GM12878 (cell line): ENCODE data around the gene MOGAT3. TPM values are rescaled to one million over a fixed set of nuclear protein-coding genes. Genes with fewer than 3 reads are reported as not detected.

Source experiments
- ATAC-seq: fragments of 200-7000 bp; cut with Tn5 transposase; 3 replicates; pipeline ENCODE4 v1.9.1; 2020; ENCODE audit warnings: mild to moderate bottlenecking, moderate library complexity
- BruUV-seq: library from RNA; stranded (reverse); fragments of 400-500 nt; replicated peaks from 2 replicates; lab custom pipeline; 2021; lab: Mats Ljungman, UMichigan
- CTCF ChIA-PET: fragments of 300-600 bp; sonication (Branson Sonifier 250); formaldehyde crosslinking; extraction: SDS; loops from one replicate; lab custom pipeline; 2021; ENCODE audit warnings: inconsistent platforms; lab: Yijun Ruan, JAX
- POLR2A ChIA-PET: fragments of 350-600 bp; formaldehyde crosslinking; extraction: SDS; loops from one replicate; lab custom pipeline; 2021; ENCODE audit warnings: inconsistent platforms; lab: Charles Lee
- RAD21 ChIA-PET: fragments of 300-600 bp; sonication (Branson Sonifier 250); formaldehyde crosslinking; loops from one replicate; lab custom pipeline; 2023; ENCODE audit warnings: antibody characterized with exemption; ENCODE audit not compliant: unreplicated experiment; lab: Charles Lee
- SMC1A ChIA-PET: fragments of 300-600 bp; sonication (Branson Sonifier 250); formaldehyde crosslinking; loops from one replicate; lab custom pipeline; 2023; ENCODE audit not compliant: unreplicated experiment, uncharacterized antibody; lab: Charles Lee
- DNase-seq: peaks from one replicate; pipeline ENCODE4 v3.0.0-alpha.2; 2011; ENCODE audit warnings: low read depth, low spot score
- FAIRE-seq: peaks from 3 replicates; lab custom pipeline; 2011; peaks lifted over from hg19 to GRCh38; lab: Jason Lieb, UNC
- H2AFZ ChIP-seq: 2 replicates; pipeline ENCODE4 v1.6.0; 2011; ENCODE audit warnings: low read depth, low read length, control low read depth; ENCODE audit not compliant: control insufficient read depth
- H3K27ac ChIP-seq: 2 replicates; pipeline ENCODE4 v1.5.1; 2011; ENCODE audit warnings: control low read depth; ENCODE audit not compliant: control insufficient read depth, insufficient read depth
- H3K27me3 ChIP-seq, 2 experiments: replicated peaks in 1 of 2; 2 replicates each; pipeline versions ENCODE4 v1.6.0 to v1.6.1; 2011; ENCODE audit warnings: low read length in 1 of 2; ENCODE audit not compliant: control insufficient read depth in 2 of 2, insufficient read depth in 2 of 2
- H3K36me3 ChIP-seq, 2 experiments: 2 replicates each; pipeline ENCODE4 v1.5.1; 2011; ENCODE audit warnings: low read length in 1 of 2; ENCODE audit not compliant: control insufficient read depth in 2 of 2, insufficient read depth in 2 of 2
- H3K4me1 ChIP-seq: 2 replicates; pipeline ENCODE4 v1.6.1; 2011; ENCODE audit warnings: mild to moderate bottlenecking, low read length, moderate library complexity, mixed read lengths; ENCODE audit not compliant: control insufficient read depth, insufficient read depth
- H3K4me2 ChIP-seq: 2 replicates; pipeline ENCODE4 v1.6.0; 2011; ENCODE audit warnings: control low read depth; ENCODE audit not compliant: control insufficient read depth, insufficient read depth
- H3K4me3 ChIP-seq: fragments of 200-600 bp; sonication (generic); 2 replicates; pipeline ENCODE4 v1.5.1; 2016
- H3K79me2 ChIP-seq: 2 replicates; pipeline ENCODE4 v1.6.0; 2011; ENCODE audit warnings: low read length; ENCODE audit not compliant: control insufficient read depth, insufficient read depth
- H3K9ac ChIP-seq: 2 replicates; pipeline ENCODE4 v1.8.0; 2011; ENCODE audit warnings: low read length, control low read depth, mixed read lengths; ENCODE audit not compliant: control insufficient read depth, insufficient read depth
- H3K9me3 ChIP-seq: replicated peaks from 3 replicates; pipeline ENCODE4 v1.5.1; 2011; ENCODE audit warnings: mild to moderate bottlenecking, low read length; ENCODE audit not compliant: control insufficient read depth, insufficient read depth
- H4K20me1 ChIP-seq: 2 replicates; pipeline ENCODE4 v1.6.0; 2011; ENCODE audit not compliant: control insufficient read depth, insufficient read depth
- EGR1 ChIP-seq, 2 experiments: IDR thresholded peaks; 1 replicate in 1 of 2; 2 replicates in 1 of 2; pipeline ENCODE4 v1.6.1; 2011 to 2012; ENCODE audit warnings: low read depth in 2 of 2, low read length in 2 of 2, borderline replicate concordance in 1 of 2, mild to moderate bottlenecking in 1 of 2, moderate library complexity in 1 of 2
- IKZF2 ChIP-seq, 2 experiments: fragments of 450-650 bp; IDR thresholded peaks; 2 replicates each; pipeline ENCODE4 v1.6.1; 2017; ENCODE audit warnings: mild to moderate bottlenecking in 2 of 2, moderate library complexity in 2 of 2
- IRF4 ChIP-seq: IDR thresholded peaks from 2 replicates; pipeline ENCODE4 v1.6.1; 2011; ENCODE audit warnings: low read depth, low read length
- NFYA ChIP-seq: IDR thresholded peaks from 2 replicates; pipeline ENCODE4 v1.6.1; 2011; ENCODE audit warnings: low read depth, mild to moderate bottlenecking, low read length, improper control_type of control experiment, borderline replicate concordance
- RAD21 ChIP-seq: IDR thresholded peaks from 2 replicates; pipeline ENCODE4 v1.6.1; 2011; ENCODE audit warnings: mild to moderate bottlenecking, low read depth, low read length, moderate library complexity; ENCODE audit not compliant: insufficient read depth
- RUNX3 ChIP-seq: IDR thresholded peaks from 2 replicates; pipeline ENCODE4 v1.6.1; 2012; ENCODE audit warnings: low read length, inconsistent platforms
- SMAD1 ChIP-seq: fragments of 450-650 bp; IDR thresholded peaks from 2 replicates; pipeline ENCODE4 v1.6.1; 2018; ENCODE audit warnings: mild to moderate bottlenecking, low read depth; ENCODE audit not compliant: partially characterized antibody
- SP1 ChIP-seq: IDR thresholded peaks from one replicate; pipeline ENCODE4 v1.6.1; 2011; ENCODE audit warnings: low read depth, low read length
- STAT3 ChIP-seq: IDR thresholded peaks from 2 replicates; pipeline ENCODE4 v1.6.1; 2011; ENCODE audit warnings: low read depth, low read length, improper control_type of control experiment
- YY1 ChIP-seq: IDR thresholded peaks from 2 replicates; pipeline ENCODE4 v1.6.1; 2011; ENCODE audit warnings: low read depth, mild to moderate bottlenecking, low read length
- WGBS: methylation state at CpG from one replicate; pipeline ENCODE4 v1.1.6; 2016; ENCODE audit warnings: low lambda C conversion rate; ENCODE audit not compliant: insufficient replicate concordance, insufficient coverage; ENCODE audit errors: missing lambda C conversion rate; 5-methylcytosine and 5-hydroxymethylcytosine counted together
- in situ Hi-C: fragments of 300-500 bp; cut with MboI; formaldehyde crosslinking; loops from 9 replicates; pipeline ENCODE4 v1.14.3; 2018; ENCODE audit warnings: mixed read lengths
- intact Hi-C: fragments of 100-400 bp; cut with micrococcal nuclease; formaldehyde crosslinking; loops from one replicate; pipeline ENCODE4 v1.14.2; 2022; ENCODE audit not compliant: unreplicated experiment
- polyA plus RNA-seq, 11 experiments: library from polyadenylated mRNA; depleted of rRNA in 4 of 11; unstranded in 6 of 11; stranded (reverse) in 5 of 11; fragments of >200 nt; fragmentation: Nextera tagmentation in 4 of 11; fragmentation: Illumina TruSeq in 1 of 11; extraction: Ambion mirVana in 4 of 11; extraction: Trizol in 1 of 11; gene quantifications; 1 replicate in 1 of 11; 2 replicates in 10 of 11; pipeline versions ENCODE4 v1.2.1 to v1.2.3, GENCODE V29; 2011 to 2016; ENCODE audit warnings: inconsistent platforms in 2 of 11, missing spikeins in 2 of 11, low read depth in 1 of 11
- total RNA-seq, 4 experiments: library from RNA; depleted of rRNA in 3 of 4; stranded (reverse); fragments of >200 nt in 3 of 4; fragmentation: Illumina TruSeq in 1 of 4; extraction: Trizol in 1 of 4; gene quantifications; 2 replicates each; pipeline versions ENCODE4 v1.2.1 to v1.2.3, GENCODE V29; 2013 to 2021
- TF ChIP-seq, protein P1 (sequence below): IDR thresholded peaks from 2 replicates; pipeline ENCODE4 v1.6.1; 2012; ENCODE audit warnings: improper control_type of control experiment, low read depth, low read length; ENCODE audit not compliant: insufficient replicate concordance
- TF ChIP-seq, protein P2 (sequence below): fragments of 150-350 bp; IDR thresholded peaks from 2 replicates; pipeline ENCODE4 v1.6.1; 2014; ENCODE audit warnings: mild to moderate bottlenecking, low read depth, low read length
- TF ChIP-seq, protein P3 (sequence below): fragments of 450-650 bp; IDR thresholded peaks from 2 replicates; pipeline ENCODE4 v1.6.1; 2016; ENCODE audit warnings: mild to moderate bottlenecking, moderate library complexity, borderline replicate concordance

Gene MOGAT3
- total and polyA plus RNA-seq, 10 of the 15 experiments (the other 5 are each of a cell fraction or from before 2014, with no cell fraction given), result 0.11 TPM; not detected in 9

DNA sequence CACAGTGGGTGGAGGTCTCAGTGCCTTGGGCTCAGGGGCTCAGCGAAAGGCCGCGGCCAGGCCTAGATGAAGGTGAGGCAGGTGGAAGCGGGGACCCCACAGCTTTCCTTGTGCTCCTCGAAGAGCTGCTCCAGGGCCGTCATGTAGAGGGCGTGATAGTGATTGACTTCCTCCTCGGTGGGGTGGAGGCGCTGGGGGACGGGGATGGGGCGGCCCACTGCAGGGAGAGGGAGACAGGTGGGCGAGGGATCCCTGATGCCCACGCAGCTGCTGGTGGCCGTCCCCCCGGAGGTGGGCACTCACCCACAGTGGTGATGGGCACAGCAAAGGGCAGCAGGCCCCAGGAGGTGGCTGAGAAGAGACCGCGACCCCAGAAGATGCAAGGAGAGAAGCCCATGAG lies 5.0 kb downstream of the MOGAT3 start:
- in situ Hi-C loops, result no loop called here
- H3K4me2 ChIP-seq, result no peak overlapping the region
- no peak overlapping the region for H3K9ac ChIP-seq
- H3K27ac ChIP-seq, result no peak overlapping the region
- no peak for FAIRE-seq
- H3K27me3 ChIP-seq, result peaks cover 0 to 5% of the 10 kb centered on the region in 2 experiments; a peak in 2 of 4 replicates
- no peak for ATAC-seq
- ChIA-PET RAD21 (interaction anchor here (6.0 kb wide), 1 partner anchor 53 kb away, joined by 134 read pairs; no protein-coding TSS in a partner anchor), SMC1A (interaction anchor here (0.6 kb wide), 1 partner anchor 58 kb away, joined by 3 read pairs; no protein-coding TSS in a partner anchor), POLR2A (no interaction called here), CTCF (interaction anchor here (1.4 to 8.3 kb wide), 3 partner anchors 25 to 86 kb away, joined by 3 to 248 read pairs (median 65); no protein-coding TSS in a partner anchor)
- H3K79me2 ChIP-seq, result no peaks in the 10 kb centered on the region
- H3K36me3 ChIP-seq, result no peaks in the 10 kb centered on the region
- no peaks in the 10 kb centered on the region for H4K20me1 ChIP-seq
- no TSS peak for BruUV-seq
- no peaks in the 10 kb centered on the region for H3K9me3 ChIP-seq
- intact Hi-C loops, result no loop called here
- H2AFZ ChIP-seq, result no peak overlapping the region
- H3K4me1 ChIP-seq, result no peaks in the 10 kb centered on the region
- H3K4me3 ChIP-seq, result no peak overlapping the region
- 58% methylated on average over 12 of the region's 17 CpGs for WGBS
- no peak for DNase-seq
- TF ChIP-seq STAT3 (no peak), RAD21 (no peak), SP1 (no peak), IKZF2 (IDR thresholded peaks at IDR 0.05) (no peak), IRF4 (no peak), EGR1 (IDR thresholded peaks at IDR 0.05; ENCODE audit: borderline replicate concordance in 1 of 2, low read depth in 2 of 2, low read length in 2 of 2) (no peak), NFYA (no peak), RUNX3 (no peak), SMAD1 (no peak), YY1 (no peak)
- TF ChIP-seq, protein P1, sequence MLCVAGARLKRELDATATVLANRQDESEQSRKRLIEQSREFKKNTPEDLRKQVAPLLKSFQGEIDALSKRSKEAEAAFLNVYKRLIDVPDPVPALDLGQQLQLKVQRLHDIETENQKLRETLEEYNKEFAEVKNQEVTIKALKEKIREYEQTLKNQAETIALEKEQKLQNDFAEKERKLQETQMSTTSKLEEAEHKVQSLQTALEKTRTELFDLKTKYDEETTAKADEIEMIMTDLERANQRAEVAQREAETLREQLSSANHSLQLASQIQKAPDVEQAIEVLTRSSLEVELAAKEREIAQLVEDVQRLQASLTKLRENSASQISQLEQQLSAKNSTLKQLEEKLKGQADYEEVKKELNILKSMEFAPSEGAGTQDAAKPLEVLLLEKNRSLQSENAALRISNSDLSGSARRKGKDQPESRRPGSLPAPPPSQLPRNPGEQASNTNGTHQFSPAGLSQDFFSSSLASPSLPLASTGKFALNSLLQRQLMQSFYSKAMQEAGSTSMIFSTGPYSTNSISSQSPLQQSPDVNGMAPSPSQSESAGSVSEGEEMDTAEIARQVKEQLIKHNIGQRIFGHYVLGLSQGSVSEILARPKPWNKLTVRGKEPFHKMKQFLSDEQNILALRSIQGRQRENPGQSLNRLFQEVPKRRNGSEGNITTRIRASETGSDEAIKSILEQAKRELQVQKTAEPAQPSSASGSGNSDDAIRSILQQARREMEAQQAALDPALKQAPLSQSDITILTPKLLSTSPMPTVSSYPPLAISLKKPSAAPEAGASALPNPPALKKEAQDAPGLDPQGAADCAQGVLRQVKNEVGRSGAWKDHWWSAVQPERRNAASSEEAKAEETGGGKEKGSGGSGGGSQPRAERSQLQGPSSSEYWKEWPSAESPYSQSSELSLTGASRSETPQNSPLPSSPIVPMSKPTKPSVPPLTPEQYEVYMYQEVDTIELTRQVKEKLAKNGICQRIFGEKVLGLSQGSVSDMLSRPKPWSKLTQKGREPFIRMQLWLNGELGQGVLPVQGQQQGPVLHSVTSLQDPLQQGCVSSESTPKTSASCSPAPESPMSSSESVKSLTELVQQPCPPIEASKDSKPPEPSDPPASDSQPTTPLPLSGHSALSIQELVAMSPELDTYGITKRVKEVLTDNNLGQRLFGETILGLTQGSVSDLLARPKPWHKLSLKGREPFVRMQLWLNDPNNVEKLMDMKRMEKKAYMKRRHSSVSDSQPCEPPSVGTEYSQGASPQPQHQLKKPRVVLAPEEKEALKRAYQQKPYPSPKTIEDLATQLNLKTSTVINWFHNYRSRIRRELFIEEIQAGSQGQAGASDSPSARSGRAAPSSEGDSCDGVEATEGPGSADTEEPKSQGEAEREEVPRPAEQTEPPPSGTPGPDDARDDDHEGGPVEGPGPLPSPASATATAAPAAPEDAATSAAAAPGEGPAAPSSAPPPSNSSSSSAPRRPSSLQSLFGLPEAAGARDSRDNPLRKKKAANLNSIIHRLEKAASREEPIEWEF, result no peak
- TF ChIP-seq, protein P2, sequence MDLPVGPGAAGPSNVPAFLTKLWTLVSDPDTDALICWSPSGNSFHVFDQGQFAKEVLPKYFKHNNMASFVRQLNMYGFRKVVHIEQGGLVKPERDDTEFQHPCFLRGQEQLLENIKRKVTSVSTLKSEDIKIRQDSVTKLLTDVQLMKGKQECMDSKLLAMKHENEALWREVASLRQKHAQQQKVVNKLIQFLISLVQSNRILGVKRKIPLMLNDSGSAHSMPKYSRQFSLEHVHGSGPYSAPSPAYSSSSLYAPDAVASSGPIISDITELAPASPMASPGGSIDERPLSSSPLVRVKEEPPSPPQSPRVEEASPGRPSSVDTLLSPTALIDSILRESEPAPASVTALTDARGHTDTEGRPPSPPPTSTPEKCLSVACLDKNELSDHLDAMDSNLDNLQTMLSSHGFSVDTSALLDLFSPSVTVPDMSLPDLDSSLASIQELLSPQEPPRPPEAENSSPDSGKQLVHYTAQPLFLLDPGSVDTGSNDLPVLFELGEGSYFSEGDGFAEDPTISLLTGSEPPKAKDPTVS, result no peak
- TF ChIP-seq, protein P3, sequence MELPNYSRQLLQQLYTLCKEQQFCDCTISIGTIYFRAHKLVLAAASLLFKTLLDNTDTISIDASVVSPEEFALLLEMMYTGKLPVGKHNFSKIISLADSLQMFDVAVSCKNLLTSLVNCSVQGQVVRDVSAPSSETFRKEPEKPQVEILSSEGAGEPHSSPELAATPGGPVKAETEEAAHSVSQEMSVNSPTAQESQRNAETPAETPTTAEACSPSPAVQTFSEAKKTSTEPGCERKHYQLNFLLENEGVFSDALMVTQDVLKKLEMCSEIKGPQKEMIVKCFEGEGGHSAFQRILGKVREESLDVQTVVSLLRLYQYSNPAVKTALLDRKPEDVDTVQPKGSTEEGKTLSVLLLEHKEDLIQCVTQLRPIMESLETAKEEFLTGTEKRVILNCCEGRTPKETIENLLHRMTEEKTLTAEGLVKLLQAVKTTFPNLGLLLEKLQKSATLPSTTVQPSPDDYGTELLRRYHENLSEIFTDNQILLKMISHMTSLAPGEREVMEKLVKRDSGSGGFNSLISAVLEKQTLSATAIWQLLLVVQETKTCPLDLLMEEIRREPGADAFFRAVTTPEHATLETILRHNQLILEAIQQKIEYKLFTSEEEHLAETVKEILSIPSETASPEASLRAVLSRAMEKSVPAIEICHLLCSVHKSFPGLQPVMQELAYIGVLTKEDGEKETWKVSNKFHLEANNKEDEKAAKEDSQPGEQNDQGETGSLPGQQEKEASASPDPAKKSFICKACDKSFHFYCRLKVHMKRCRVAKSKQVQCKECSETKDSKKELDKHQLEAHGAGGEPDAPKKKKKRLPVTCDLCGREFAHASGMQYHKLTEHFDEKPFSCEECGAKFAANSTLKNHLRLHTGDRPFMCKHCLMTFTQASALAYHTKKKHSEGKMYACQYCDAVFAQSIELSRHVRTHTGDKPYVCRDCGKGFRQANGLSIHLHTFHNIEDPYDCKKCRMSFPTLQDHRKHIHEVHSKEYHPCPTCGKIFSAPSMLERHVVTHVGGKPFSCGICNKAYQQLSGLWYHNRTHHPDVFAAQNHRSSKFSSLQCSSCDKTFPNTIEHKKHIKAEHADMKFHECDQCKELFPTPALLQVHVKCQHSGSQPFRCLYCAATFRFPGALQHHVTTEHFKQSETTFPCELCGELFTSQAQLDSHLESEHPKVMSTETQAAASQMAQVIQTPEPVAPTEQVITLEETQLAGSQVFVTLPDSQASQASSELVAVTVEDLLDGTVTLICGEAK, result no peak
